Astrocyte (in vitro differentiated cells and primary cell): ENCODE measurements around the gene PLD1. TPM values are rescaled to one million over a fixed set of nuclear protein-coding genes. Genes with fewer than 3 reads are reported as not detected.

Experiments
- DNase-seq: peaks from one replicate; pipeline ENCODE4 v3.0.0-alpha.2; 2010; ENCODE audit warnings: low read depth
- FAIRE-seq: peaks from 2 replicates; lab custom pipeline; 2011; peaks lifted over from hg19 to GRCh38; lab: Jason Lieb, UNC
- H2AFZ ChIP-seq: 2 replicates; pipeline ENCODE4 v1.6.0; 2012; ENCODE audit warnings: low read depth, low read length, inconsistent platforms
- H3K27ac ChIP-seq: 2 replicates; pipeline ENCODE4 v1.5.1; 2011; ENCODE audit warnings: low read depth, low read length, inconsistent platforms
- H3K27me3 ChIP-seq: 2 replicates; pipeline ENCODE4 v1.6.0; 2011; ENCODE audit warnings: low read length, inconsistent platforms; ENCODE audit not compliant: insufficient read depth
- H3K36me3 ChIP-seq: 2 replicates; pipeline ENCODE4 v1.5.1; 2011; ENCODE audit warnings: low read length, inconsistent platforms; ENCODE audit not compliant: insufficient read depth
- H3K4me1 ChIP-seq: 2 replicates; pipeline ENCODE4 v1.5.1; 2011; ENCODE audit warnings: low read length, inconsistent platforms; ENCODE audit not compliant: insufficient read depth
- H3K4me2 ChIP-seq: 2 replicates; pipeline ENCODE4 v1.6.0; 2012; ENCODE audit warnings: low read length, inconsistent platforms
- H3K4me3 ChIP-seq: 2 replicates; pipeline ENCODE4 v1.5.1; 2011; ENCODE audit warnings: low read depth, mild to moderate bottlenecking, low read length, inconsistent platforms; ENCODE audit not compliant: insufficient read depth
- H3K79me2 ChIP-seq: 2 replicates; pipeline ENCODE4 v1.6.0; 2012; ENCODE audit warnings: mild to moderate bottlenecking, low read length, inconsistent platforms; ENCODE audit not compliant: insufficient read depth
- H3K9ac ChIP-seq: 2 replicates; pipeline ENCODE4 v1.6.0; 2012; ENCODE audit warnings: mild to moderate bottlenecking, low read length, inconsistent platforms
- H3K9me3 ChIP-seq: 2 replicates; pipeline ENCODE4 v1.5.1; 2012; ENCODE audit warnings: low read depth, mild to moderate bottlenecking, low read length, inconsistent platforms; ENCODE audit not compliant: insufficient read depth
- H4K20me1 ChIP-seq: 2 replicates; pipeline ENCODE4 v1.6.0; 2012; ENCODE audit warnings: low read length, inconsistent platforms; ENCODE audit not compliant: insufficient read depth
- H3K27ac Mint-ChIP-seq: one replicate; pipeline ENCODE4 v1.8.0; 2021; ENCODE audit warnings: mild to moderate bottlenecking, mixed read lengths; ENCODE audit not compliant: unreplicated experiment
- H3K27me3 Mint-ChIP-seq: one replicate; pipeline ENCODE4 v1.8.0; 2021; ENCODE audit warnings: low read depth, mixed read lengths; ENCODE audit not compliant: unreplicated experiment
- H3K36me3 Mint-ChIP-seq: one replicate; pipeline ENCODE4 v1.8.0; 2021; ENCODE audit warnings: low read depth, mixed read lengths; ENCODE audit not compliant: unreplicated experiment
- H3K4me1 Mint-ChIP-seq: one replicate; pipeline ENCODE4 v1.8.0; 2021; ENCODE audit warnings: low read depth, mixed read lengths; ENCODE audit not compliant: unreplicated experiment
- H3K4me3 Mint-ChIP-seq: one replicate; pipeline ENCODE4 v1.8.0; 2021; ENCODE audit warnings: mild to moderate bottlenecking, moderate library complexity, mixed read lengths; ENCODE audit not compliant: unreplicated experiment
- H3K9me3 Mint-ChIP-seq: one replicate; pipeline ENCODE4 v1.8.0; 2021; ENCODE audit warnings: mild to moderate bottlenecking, mixed read lengths; ENCODE audit not compliant: unreplicated experiment
- EZH2 ChIP-seq: IDR thresholded peaks from 2 replicates; pipeline ENCODE4 v1.6.1; 2012; ENCODE audit warnings: mild to moderate bottlenecking, low read length, inconsistent platforms; ENCODE audit not compliant: insufficient read depth
- total RNA-seq: library from RNA; stranded (reverse); gene quantifications from 2 replicates; pipeline ENCODE4 v1.2.1, GENCODE V29; 2021
- TF ChIP-seq, protein P1 (sequence below): IDR thresholded peaks from 2 replicates; pipeline ENCODE4 v1.5.1; 2011; ENCODE audit warnings: low read depth, mild to moderate bottlenecking, inconsistent platforms, low read length, moderate library complexity; ENCODE audit not compliant: insufficient read depth

PLD1 gene
- total RNA-seq, 1 donor from 2014 or later = 21.5 TPM

GRCh38 chr3:171835613-171836012 is 25.3 kb upstream of the PLD1 start:
- Histone ChIP-seq H3K4me2 (no peak overlapping the region), H3K4me1 (peaks cover 16% of the 10 kb centered on the region), H3K79me2 (no peaks in the 10 kb centered on the region), H3K9ac (no peak overlapping the region), H3K9me3 (no peaks in the 10 kb centered on the region), H3K27me3 (no peaks in the 10 kb centered on the region), H3K27ac (no peak overlapping the region), H3K36me3 (no peaks in the 10 kb centered on the region), H2AFZ (no peak overlapping the region), H3K4me3 (no peak overlapping the region), H4K20me1 (no peaks in the 10 kb centered on the region)
- H3K9me3 Mint-ChIP-seq = no peaks in the 10 kb centered on the region
- H3K36me3 Mint-ChIP-seq = no peaks in the 10 kb centered on the region
- no peak overlapping the region for H3K4me3 Mint-ChIP-seq
- FAIRE-seq (no peak), DNase-seq (no peak)
- H3K27me3 Mint-ChIP-seq = no peaks in the 10 kb centered on the region
- no peak overlapping the region for H3K27ac Mint-ChIP-seq
- H3K4me1 Mint-ChIP-seq = peaks cover 16% of the 10 kb centered on the region
- TF ChIP-seq EZH2 = no peak
- TF ChIP-seq, protein P1, sequence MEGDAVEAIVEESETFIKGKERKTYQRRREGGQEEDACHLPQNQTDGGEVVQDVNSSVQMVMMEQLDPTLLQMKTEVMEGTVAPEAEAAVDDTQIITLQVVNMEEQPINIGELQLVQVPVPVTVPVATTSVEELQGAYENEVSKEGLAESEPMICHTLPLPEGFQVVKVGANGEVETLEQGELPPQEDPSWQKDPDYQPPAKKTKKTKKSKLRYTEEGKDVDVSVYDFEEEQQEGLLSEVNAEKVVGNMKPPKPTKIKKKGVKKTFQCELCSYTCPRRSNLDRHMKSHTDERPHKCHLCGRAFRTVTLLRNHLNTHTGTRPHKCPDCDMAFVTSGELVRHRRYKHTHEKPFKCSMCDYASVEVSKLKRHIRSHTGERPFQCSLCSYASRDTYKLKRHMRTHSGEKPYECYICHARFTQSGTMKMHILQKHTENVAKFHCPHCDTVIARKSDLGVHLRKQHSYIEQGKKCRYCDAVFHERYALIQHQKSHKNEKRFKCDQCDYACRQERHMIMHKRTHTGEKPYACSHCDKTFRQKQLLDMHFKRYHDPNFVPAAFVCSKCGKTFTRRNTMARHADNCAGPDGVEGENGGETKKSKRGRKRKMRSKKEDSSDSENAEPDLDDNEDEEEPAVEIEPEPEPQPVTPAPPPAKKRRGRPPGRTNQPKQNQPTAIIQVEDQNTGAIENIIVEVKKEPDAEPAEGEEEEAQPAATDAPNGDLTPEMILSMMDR = no peak

DNA sequence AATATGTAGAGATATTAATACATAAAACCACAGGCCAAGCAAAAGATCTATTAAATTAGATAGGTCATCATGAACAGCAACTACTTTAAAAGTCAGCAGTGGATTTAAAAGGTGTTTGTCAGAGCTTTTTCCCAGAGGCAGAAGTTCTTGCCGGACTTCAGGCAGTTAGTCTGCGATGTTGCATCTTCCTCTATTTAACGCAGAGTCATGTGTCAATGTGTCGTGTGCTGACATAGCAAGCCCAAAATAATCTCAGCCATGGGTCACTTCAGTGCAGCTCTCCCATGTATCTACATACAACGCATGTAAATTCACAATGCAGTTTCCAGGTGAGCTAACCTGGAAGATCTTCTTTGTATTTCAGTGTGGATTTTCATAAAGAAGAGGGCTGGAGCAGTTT is 24.8 kb upstream of the PLD1 start:
- Histone ChIP-seq H2AFZ (no peak overlapping the region), H3K4me1 (peaks cover 16% of the 10 kb centered on the region), H3K79me2 (no peaks in the 10 kb centered on the region), H3K9me3 (no peaks in the 10 kb centered on the region), H3K4me2 (no peak overlapping the region), H3K27ac (no peak overlapping the region), H3K9ac (no peak overlapping the region), H4K20me1 (no peaks in the 10 kb centered on the region), H3K36me3 (no peaks in the 10 kb centered on the region), H3K4me3 (no peak overlapping the region), H3K27me3 (no peaks in the 10 kb centered on the region)
- FAIRE-seq (no peak), DNase-seq (no peak)
- no peaks in the 10 kb centered on the region for H3K27me3 Mint-ChIP-seq
- peak overlapping the region; percentile 6 for H3K27ac Mint-ChIP-seq
- no peaks in the 10 kb centered on the region for H3K36me3 Mint-ChIP-seq
- H3K4me1 Mint-ChIP-seq = peaks cover 15% of the 10 kb centered on the region
- H3K4me3 Mint-ChIP-seq = no peak overlapping the region
- TF ChIP-seq, protein P1 = no peak
- TF ChIP-seq EZH2 = no peak
- no peaks in the 10 kb centered on the region for H3K9me3 Mint-ChIP-seq

DNA sequence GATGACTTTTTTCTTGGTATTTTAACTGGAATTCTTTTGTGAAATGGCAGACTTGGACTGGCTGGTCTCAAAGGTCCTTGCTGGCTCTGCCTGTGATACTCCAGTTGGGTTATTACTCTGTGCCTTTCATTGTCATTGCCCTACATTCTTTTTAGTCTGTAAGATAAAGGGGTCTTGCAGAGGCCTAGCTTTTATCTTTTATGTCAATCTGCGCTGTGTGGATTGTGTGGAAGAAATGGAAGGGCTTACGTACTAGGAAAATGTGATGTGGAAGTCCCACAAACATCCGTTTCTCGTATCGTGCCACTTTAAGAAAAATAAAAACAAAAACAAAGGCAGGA is 24.1 kb upstream of the PLD1 start:
- DNase-seq = no peak
- Histone ChIP-seq H3K79me2 (no peaks in the 10 kb centered on the region), H3K9me3 (no peaks in the 10 kb centered on the region), H3K27ac (peak overlapping the region; percentile 32), H3K27me3 (no peaks in the 10 kb centered on the region), H3K4me2 (no peak overlapping the region), H3K4me3 (no peak overlapping the region), H2AFZ (no peak overlapping the region), H3K36me3 (no peaks in the 10 kb centered on the region), H4K20me1 (no peaks in the 10 kb centered on the region), H3K9ac (no peak overlapping the region), H3K4me1 (peaks cover 16% of the 10 kb centered on the region)
- H3K9me3 Mint-ChIP-seq = no peaks in the 10 kb centered on the region
- H3K4me3 Mint-ChIP-seq = no peak overlapping the region
- H3K4me1 Mint-ChIP-seq = peaks cover 15% of the 10 kb centered on the region
- peak overlapping the region; percentile 30 for H3K27ac Mint-ChIP-seq
- TF ChIP-seq, protein P1 = no peak
- no peak for TF ChIP-seq EZH2
- FAIRE-seq = no peak
- no peaks in the 10 kb centered on the region for H3K36me3 Mint-ChIP-seq
- H3K27me3 Mint-ChIP-seq = no peaks in the 10 kb centered on the region
